ENCODE measurements around the gene TRAPPC3.

Gene TRAPPC3

GRCh38 chr1:36094621-36095061, 54.6 kb downstream of the TRAPPC3 start:
- no peak overlapping the region for H3K27ac ChIP-seq
- no peak for TF ChIP-seq CTCF (IDR thresholded peaks at IDR 0.05)
- TF ChIP-seq ZFX (IDR thresholded peaks at IDR 0.05; ENCODE audit: borderline replicate concordance), result no peak

- no peak for TF ChIP-seq CTCF (IDR thresholded peaks at IDR 0.05)
- no peak overlapping the region for H3K27ac ChIP-seq
Observed at GRCh38 chr1:36093929-36094328, 55.4 kb downstream of the TRAPPC3 start.

GRCh38 chr1:36093226-36093625, 56.1 kb downstream of the TRAPPC3 start:
- TF ChIP-seq CTCF (IDR thresholded peaks at IDR 0.05) (no peak), ZFX (IDR thresholded peaks at IDR 0.05; ENCODE audit: borderline replicate concordance) (no peak)

GRCh38 chr1:36092798-36093185, 56.5 kb downstream of the TRAPPC3 start:
- TF ChIP-seq ZFX (IDR thresholded peaks at IDR 0.05; ENCODE audit: borderline replicate concordance) (no peak), CTCF (IDR thresholded peaks at IDR 0.05) (no peak)
- H3K27ac ChIP-seq, result no peak overlapping the region

More at GRCh38 chr1:36093226-36093625, 56.1 kb downstream of the TRAPPC3 start:
- H3K27ac ChIP-seq, result no peak overlapping the region

GRCh38 chr1:36092166-36092797, 57.0 kb downstream of the TRAPPC3 start:
- TF ChIP-seq ZFX (IDR thresholded peaks at IDR 0.05; ENCODE audit: borderline replicate concordance) (no peak), CTCF (IDR thresholded peaks at IDR 0.05) (no peak)
- H3K27ac ChIP-seq, result no peak overlapping the region

GRCh38 chr1:36091698-36092097, 57.6 kb downstream of the TRAPPC3 start:
- TF ChIP-seq CTCF (IDR thresholded peaks at IDR 0.05), result no peak
- no peak for TF ChIP-seq ZFX (IDR thresholded peaks at IDR 0.05; ENCODE audit: borderline replicate concordance)

GRCh38 chr1:36091141-36091540, 58.1 kb downstream of the TRAPPC3 start:
- H3K27ac ChIP-seq, result no peak overlapping the region

More at GRCh38 chr1:36091698-36092097, 57.6 kb downstream of the TRAPPC3 start:
- H3K27ac ChIP-seq, result no peak overlapping the region

More at GRCh38 chr1:36091141-36091540, 58.1 kb downstream of the TRAPPC3 start:
- TF ChIP-seq CTCF (IDR thresholded peaks at IDR 0.05), result no peak
- TF ChIP-seq ZFX (IDR thresholded peaks at IDR 0.05; ENCODE audit: borderline replicate concordance), result no peak
